IPS-NIHi7 (cell line): Measurements from ENCODE around the gene PER1.

Source experiments
- DNase-seq: peaks from one replicate; pipeline ENCODE4 v3.0.0; 2012; ENCODE audit warnings: mixed read lengths; ENCODE audit errors: extremely low spot score

PER1 gene

GRCh38 chr17:8096541-8096940, 55.7 kb downstream of the PER1 start:
- no peak for DNase-seq

DNA sequence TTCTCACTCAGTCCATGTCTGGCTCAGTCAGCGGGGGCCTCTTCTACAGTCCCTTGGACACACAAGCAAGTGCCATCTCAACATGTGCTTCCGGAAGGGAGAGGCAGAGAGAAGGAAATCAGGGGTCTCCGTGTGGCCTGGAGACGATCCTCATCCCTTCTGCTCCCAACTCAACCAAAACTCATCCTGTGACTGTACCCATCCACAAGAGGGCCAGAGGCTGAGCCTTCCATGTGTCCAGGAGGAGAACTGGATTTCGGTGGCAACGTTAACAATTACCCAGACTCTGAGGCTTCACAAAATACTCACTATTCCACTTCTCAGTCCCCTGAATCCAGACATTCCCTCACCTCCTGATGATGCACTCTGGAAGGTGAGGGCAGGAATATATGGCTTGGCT, 56.8 kb downstream of the PER1 start:
- no peak for DNase-seq

DNA sequence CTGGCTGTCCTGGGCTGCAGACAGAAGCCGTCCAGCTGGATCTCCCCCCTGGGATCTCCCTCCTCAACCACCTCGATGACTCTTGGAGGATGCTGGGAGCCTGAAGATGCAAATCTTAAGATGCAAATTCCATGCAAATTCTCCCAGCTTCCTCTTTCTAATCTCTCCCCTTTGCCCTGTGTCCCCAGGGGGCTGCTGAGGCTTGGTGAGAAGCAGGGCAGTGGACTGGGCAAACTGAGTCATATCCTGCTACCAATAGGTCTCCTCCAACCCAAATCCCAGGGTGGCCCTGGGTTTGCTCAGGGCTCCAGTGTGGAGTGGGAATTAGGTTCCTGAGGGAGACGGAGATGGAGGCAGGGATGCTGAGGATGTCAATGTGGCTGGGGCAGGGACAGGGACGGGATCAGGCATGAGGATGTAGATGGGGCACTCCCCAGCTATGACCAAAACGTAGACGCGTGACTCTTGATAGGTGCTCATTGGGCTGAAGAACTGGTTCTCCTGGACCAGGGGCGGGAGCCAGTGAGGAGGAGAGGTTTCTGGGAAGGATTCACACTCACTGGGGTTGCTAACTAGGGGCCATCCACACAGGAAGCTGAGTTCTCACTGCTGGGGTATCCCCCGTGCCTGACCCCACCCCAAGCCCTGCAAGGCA, 61.0 kb downstream of the PER1 start:
- DNase-seq: no peak
